PFSK-1 (cell line): ENCODE results near the gene FAM124B.

Source experiments
- FOXP2 ChIP-seq: optimal IDR thresholded peaks from 2 replicates; pipeline ENCODE3; 2011; ENCODE audit warnings: borderline replicate concordance, control low read depth, inconsistent platforms; ENCODE audit not compliant: insufficient read depth; ENCODE audit errors: extremely low read length, extremely low read depth
- POLR2AphosphoS5 ChIP-seq: IDR thresholded peaks from 2 replicates; pipeline ENCODE4 v1.6.1; 2012; ENCODE audit warnings: low read depth, mild to moderate bottlenecking, control low read depth, low read length, moderate library complexity
- SIN3A ChIP-seq: IDR thresholded peaks from 2 replicates; pipeline ENCODE4 v1.6.1; 2012; ENCODE audit warnings: mild to moderate bottlenecking, low read length, moderate library complexity, borderline replicate concordance; ENCODE audit not compliant: insufficient read depth
- TAF1 ChIP-seq: IDR thresholded peaks from 2 replicates; pipeline ENCODE4 v1.6.1; 2012; ENCODE audit warnings: low read length, control low read depth, borderline replicate concordance; ENCODE audit not compliant: insufficient read depth
- TF ChIP-seq, protein P1 (sequence below), 2 experiments: IDR thresholded peaks; 2 replicates each; pipeline versions ENCODE4 v1.6.1 to v1.8.0; 2011 to 2012; ENCODE audit warnings: low read depth in 2 of 2, low read length in 2 of 2, control low read depth in 1 of 2, inconsistent platforms in 1 of 2, mild to moderate bottlenecking in 1 of 2, moderate library complexity in 1 of 2; ENCODE audit not compliant: insufficient read depth in 1 of 2

DNA sequence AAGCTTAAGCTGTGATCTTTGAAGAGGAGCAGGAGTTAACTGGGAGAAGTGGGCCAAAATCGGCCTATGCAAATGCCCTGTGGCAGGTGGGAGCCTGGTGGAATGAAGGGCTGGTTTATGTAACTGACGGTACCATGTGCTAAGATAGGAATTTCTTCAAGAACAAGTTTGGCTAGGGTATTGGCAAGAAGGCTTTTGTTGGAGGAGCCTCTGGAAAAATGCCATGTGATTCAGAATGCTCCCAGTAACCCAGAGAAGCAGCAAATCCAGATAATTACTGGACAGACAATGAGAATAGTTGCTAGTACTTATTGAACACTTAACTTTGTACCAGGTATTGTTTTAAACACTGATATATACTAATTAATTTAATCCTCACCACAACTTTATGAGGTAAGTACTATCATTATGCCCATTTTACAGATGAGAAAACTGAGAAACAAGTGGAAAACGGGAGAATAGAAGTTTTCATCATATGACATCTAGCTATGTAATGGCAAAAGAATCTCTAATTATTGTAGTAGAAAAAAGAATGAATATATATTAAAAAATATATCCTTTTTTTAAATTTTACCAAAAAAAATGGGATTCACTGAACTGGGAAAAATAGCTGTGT is 9.1 kb upstream of the FAM124B start:
- TF ChIP-seq POLR2AphosphoS5 (no peak), TAF1 (no peak), SIN3A (no peak), FOXP2 (no peak)
- TF ChIP-seq, protein P1, sequence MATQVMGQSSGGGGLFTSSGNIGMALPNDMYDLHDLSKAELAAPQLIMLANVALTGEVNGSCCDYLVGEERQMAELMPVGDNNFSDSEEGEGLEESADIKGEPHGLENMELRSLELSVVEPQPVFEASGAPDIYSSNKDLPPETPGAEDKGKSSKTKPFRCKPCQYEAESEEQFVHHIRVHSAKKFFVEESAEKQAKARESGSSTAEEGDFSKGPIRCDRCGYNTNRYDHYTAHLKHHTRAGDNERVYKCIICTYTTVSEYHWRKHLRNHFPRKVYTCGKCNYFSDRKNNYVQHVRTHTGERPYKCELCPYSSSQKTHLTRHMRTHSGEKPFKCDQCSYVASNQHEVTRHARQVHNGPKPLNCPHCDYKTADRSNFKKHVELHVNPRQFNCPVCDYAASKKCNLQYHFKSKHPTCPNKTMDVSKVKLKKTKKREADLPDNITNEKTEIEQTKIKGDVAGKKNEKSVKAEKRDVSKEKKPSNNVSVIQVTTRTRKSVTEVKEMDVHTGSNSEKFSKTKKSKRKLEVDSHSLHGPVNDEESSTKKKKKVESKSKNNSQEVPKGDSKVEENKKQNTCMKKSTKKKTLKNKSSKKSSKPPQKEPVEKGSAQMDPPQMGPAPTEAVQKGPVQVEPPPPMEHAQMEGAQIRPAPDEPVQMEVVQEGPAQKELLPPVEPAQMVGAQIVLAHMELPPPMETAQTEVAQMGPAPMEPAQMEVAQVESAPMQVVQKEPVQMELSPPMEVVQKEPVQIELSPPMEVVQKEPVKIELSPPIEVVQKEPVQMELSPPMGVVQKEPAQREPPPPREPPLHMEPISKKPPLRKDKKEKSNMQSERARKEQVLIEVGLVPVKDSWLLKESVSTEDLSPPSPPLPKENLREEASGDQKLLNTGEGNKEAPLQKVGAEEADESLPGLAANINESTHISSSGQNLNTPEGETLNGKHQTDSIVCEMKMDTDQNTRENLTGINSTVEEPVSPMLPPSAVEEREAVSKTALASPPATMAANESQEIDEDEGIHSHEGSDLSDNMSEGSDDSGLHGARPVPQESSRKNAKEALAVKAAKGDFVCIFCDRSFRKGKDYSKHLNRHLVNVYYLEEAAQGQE (IDR thresholded peaks at IDR 0.05; ENCODE audit: insufficient read depth in 1 of 2, low read depth in 2 of 2, low read length in 2 of 2), result no peak
